Endometrial microvascular endothelial cells (primary cell): ENCODE data around the gene FXN. TPM values are rescaled to one million over a fixed set of nuclear protein-coding genes. Genes with fewer than 3 reads are reported as not detected.

Source experiments
- in situ Hi-C: cut with HindIII; loops from 2 replicates; pipeline ENCODE4 v1.10.0; 2017; ENCODE audit warnings: low sequenced_read_pairs, low pct_unique_long_range_greater_than_20kb; ENCODE audit errors: inconsistent ontology term
- total RNA-seq: library from RNA; depleted of rRNA; stranded (reverse); fragments of >200 nt; gene quantifications from one replicate; pipeline ENCODE4 v1.2.3, GENCODE V29; 2015; ENCODE audit errors: inconsistent ontology term

The FXN gene
- total RNA-seq, 1 donor from 2014 or later: 20.3 TPM

DNA sequence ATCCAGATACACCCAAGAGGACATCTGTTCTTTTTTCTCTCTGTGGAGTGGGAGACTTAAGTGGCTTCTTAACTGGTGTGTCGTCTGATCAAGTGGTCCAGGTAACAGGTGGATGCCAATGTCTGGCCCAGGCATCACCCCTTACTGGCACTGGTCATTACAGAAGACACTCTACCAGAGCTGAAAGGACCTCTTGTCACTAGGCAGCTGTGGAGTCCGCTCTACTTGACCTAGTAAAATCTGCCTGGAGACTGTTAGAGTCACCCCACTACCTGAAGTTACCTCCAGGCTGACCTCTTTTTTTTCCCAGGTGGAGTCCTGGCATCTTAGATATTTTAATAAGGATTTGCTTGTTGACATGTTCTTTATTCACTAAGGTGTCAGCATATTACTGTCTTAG lies 22.5 kb downstream of the FXN start:
- in situ Hi-C loops: no loop called here

DNA sequence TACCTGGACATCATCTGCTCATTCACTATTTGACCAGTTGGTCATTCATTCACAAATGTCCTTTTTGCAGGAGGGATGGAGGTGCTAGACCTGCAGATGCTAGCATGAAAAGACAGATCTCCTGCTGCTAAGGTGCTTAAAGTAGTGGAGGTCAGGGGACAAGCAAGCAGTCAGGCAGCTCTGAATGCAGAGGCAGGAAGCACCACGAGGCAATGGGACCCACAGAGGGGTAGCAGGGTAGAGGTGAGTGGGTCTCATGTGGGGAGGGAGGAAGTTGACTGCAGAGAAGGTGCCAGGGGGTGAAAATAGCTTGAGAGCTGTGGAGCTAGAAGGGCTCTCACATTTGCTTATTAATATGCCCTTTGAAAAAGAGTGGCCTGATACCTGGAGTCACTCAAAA lies 25.2 kb downstream of the FXN start:
- in situ Hi-C loops: no loop called here

DNA sequence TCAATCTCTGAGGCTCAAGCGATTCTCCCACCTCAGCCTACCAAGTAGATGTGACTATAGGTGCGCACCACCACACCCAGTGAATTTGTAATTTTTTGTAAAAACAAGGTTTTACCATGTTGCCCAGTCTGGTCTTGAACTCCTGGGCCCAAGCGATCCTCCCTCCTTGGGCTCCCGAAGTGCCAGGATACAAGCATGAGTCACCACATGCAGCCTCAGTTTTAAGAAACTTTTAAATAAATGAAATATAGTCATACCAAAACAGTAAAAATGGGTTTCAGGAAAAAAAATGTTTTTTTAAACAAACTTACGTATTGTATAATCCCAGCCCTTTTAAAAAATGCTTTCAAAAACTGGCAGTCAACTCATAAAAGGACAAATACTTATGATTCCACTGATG lies 26.6 kb downstream of the FXN start:
- in situ Hi-C loops: no loop called here

DNA sequence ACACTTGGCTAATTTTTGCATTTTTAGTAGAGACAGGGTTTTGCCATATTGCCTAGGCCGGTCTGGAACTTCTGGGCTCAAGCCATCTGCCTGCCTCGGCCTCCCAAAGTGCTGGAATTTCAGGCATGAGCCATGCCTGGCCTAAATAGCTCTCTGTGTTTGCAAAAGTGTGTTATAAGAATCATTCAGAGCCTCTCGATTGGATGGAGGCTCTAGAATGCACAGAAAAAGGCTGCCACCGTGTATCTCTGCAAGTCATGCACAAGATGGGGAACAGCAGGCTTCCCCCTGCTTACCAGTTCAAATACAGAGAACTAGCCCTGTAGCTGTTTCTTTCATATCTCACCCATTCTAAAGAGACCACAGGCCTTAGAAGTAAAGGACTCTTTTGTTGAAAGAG lies 28.3 kb downstream of the FXN start:
- in situ Hi-C loops: no loop called here

DNA sequence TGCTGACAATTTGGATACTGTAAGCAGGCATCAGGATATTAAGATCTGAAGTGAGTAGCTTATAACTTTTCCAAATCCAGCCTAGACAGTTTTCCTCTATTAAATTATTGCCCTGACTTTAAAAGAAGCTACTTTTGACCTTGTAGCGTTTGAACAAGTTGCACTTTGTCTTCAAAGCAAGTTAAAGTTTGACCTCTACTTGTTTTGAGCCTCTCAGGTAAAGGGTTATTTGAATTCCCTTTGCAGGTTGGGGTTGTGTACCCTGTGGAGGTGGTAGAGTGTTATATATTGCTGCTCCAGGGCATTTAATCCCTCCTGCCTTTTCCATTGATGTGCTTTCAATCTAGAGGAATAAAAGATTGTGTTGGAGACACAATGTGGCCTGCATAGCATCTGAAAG lies 30.1 kb downstream of the FXN start:
- in situ Hi-C loops: no loop called here

DNA sequence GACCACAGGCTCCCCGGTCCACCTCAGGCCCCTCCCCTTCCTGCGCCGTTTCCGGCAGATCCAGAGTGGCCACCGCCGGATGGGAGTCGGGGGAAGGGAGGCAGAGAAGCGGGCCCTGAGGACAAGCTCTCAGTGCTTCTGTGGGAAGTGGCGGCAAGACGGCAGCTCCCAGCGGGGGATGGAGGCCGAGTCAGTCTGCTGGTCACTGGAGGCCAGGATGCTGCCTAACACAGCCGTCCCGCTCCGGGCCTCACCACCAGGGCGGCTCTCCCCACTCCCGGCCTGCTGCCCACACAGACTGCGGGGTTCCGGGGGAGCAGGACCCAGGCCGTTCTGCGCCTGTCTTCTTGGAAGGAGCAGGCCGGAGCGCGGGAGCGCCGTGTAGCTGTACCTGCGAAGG lies 31.4 kb downstream of the FXN start:
- in situ Hi-C loops: no loop called here

DNA sequence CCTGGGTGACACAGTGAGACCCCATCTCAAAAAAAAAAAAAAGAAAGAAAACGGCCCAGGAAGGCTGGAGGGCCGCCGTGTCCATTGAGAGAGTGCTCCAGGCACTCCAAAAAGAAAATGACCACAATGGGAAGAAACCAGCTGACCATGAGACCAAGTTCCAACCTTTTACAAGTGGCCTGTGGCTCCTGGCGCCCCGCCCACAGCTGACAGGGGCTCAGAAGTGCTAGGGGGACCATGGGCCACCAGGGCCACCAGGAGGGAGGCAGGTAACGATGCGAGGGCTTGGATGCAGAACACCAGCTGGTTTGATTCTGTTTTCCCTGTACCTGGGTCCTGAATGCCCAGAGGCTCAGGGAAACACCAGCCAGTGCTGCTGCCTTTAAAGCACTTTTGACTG lies 34.6 kb downstream of the FXN start:
- in situ Hi-C loops: no loop called here

DNA sequence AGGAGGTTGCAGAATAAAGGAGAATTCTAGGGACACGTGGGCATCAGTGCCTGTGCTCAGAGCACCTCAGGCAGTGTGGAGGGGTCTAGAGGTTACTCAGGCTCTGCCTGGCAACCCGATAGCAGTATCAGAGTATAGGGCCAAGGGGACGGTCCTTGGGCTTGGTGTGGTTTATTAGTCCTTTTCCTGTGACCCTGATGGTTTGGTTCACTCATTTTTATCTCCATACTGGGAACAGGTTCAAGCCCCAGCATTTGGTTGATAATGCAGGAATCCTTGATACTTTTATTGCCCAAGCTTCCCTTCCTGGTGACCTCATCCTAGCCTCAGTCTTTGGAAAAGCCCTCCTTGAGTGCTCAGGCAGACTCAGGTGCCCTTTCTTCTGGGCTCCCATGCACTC lies 35.5 kb downstream of the FXN start:
- in situ Hi-C loops: no loop called here

DNA sequence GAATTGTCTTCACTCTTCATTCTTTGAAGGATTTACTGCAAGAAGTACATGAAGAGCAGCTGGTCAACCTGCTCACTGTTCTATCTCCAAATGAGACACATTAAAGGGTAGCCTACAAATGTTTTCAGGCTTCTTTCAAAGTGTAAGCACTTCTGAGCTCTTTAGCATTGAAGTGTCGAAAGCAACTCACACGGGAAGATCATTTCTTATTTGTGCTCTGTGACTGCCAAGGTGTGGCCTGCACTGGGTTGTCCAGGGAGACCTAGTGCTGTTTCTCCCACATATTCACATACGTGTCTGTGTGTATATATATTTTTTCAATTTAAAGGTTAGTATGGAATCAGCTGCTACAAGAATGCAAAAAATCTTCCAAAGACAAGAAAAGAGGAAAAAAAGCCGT lies 37.6 kb downstream of the FXN start:
- in situ Hi-C loops: no loop called here

DNA sequence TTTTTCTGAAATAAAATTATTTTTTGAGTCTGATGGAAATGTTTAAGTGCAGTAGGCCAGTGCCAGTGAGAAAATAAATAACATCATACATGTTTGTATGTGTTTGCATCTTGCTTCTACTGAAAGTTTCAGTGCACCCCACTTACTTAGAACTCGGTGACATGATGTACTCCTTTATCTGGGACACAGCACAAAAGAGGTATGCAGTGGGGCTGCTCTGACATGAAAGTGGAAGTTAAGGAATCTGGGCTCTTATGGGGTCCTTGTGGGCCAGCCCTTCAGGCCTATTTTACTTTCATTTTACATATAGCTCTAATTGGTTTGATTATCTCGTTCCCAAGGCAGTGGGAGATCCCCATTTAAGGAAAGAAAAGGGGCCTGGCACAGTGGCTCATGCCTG lies 39.2 kb downstream of the FXN start:
- in situ Hi-C loops: loop anchor here (5.0 kb wide), 1 partner anchor 82 kb away; no protein-coding TSS in a partner anchor

DNA sequence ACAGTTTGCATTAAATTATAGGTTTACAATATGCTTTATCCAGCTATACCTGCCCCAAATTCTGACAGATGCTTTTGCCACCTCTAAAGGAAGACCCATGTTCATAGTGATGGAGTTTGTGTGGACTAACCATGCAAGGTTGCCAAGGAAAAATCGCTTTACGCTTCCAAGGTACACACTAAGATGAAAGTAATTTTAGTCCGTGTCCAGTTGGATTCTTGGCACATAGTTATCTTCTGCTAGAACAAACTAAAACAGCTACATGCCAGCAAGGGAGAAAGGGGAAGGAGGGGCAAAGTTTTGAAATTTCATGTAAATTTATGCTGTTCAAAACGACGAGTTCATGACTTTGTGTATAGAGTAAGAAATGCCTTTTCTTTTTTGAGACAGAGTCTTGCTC lies 41.0 kb downstream of the FXN start:
- in situ Hi-C loops: loop anchor here (5.0 kb wide), 1 partner anchor 81 kb away; no protein-coding TSS in a partner anchor

DNA sequence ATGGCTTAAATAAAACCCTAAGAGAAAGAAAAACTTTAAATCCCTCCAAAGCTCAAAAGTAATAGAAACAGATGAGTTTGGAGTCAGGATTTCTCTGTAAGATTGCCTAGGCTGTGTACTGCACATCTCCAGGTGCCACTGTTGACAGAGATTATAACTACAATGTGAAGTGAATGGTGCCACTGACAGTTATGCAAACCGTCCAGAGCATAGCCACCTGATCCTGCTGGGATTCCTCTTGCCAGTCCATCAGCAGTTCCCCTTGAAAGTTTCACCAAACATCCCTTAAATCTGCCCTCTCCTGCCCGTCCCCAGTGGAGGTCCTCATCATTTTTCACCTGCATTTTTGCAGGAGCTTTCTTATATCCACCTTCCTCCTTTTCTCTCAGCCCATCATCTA lies 42.5 kb downstream of the FXN start:
- in situ Hi-C loops: loop anchor here (5.0 kb wide), 1 partner anchor 79 kb away; no protein-coding TSS in a partner anchor

DNA sequence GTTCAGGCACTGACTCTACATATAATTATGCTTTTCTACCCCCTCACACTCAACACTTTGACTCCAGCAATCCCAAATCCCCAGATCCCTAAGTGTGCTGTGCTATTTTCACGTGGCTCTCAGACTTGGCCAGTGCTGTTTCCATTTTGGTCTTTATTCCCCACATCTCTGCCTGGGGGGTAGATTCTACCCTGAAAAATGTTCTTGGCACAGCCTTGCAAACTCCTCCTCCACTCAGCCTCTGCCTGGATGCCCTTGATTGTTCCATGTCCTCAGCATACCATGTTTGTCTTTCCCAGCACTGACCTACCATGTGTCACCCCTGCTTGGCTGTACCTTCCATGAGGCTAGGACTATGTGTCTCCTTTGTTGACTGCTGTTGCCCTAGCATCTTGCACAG lies 43.0 kb downstream of the FXN start:
- in situ Hi-C loops: loop anchor here (5.0 kb wide), 1 partner anchor 79 kb away; no protein-coding TSS in a partner anchor

DNA sequence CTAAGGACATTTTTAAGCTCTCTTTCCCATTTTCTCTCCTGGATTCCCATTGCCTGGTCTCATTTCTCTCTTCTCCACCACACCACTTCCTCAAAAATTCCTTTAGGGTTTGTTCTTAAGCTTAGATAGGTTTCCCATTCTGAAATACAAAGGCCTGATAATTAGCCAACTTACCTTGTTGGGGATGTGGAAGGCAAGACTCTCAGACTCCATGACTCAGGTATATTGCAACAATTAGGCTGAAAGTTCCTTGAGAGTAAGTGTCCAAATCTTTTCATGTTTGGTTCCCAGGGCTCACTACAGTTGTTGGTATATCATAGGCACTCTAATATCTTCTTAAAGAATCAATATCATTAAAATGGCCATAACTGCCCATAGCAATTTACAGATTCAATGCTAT lies 43.6 kb downstream of the FXN start:
- in situ Hi-C loops: loop anchor here (5.0 kb wide), 1 partner anchor 78 kb away; no protein-coding TSS in a partner anchor

DNA sequence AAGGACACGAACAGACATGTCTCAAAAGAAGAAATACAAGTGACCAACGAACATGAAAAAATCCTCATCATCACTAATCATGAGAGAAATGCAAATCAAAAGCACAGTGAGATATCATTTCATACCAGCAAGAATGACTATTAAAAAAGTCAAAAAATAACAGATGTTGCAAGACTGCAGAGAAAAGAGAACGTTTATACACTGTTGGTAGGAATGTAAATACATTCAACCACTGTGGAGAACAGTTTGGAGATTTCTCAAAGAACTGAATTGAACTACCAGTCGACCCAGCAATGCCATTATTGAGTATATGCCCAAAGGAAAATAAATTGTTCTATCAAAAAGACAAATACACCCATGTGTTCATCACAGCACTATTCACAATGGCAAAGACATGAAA lies 45.7 kb downstream of the FXN start:
- in situ Hi-C loops: no loop called here

DNA sequence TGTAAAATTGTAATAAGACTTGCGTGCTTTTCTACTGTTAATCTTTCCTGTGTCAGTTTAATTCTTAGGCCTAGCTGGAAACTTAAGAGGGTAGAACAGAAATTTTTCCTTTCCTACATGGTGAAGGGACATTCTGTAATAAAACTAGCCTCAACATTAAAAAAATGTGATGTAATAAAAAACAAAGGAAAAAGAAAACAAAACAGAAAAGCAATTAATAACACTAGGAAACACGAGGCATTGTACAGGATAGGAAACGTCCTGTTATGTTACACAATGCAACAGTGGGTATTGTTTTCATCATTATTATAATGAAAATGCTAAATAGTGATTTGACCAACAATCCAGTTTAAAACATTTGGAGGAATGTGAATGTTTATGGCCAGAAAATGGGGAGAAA lies 47.8 kb downstream of the FXN start:
- in situ Hi-C loops: no loop called here

DNA sequence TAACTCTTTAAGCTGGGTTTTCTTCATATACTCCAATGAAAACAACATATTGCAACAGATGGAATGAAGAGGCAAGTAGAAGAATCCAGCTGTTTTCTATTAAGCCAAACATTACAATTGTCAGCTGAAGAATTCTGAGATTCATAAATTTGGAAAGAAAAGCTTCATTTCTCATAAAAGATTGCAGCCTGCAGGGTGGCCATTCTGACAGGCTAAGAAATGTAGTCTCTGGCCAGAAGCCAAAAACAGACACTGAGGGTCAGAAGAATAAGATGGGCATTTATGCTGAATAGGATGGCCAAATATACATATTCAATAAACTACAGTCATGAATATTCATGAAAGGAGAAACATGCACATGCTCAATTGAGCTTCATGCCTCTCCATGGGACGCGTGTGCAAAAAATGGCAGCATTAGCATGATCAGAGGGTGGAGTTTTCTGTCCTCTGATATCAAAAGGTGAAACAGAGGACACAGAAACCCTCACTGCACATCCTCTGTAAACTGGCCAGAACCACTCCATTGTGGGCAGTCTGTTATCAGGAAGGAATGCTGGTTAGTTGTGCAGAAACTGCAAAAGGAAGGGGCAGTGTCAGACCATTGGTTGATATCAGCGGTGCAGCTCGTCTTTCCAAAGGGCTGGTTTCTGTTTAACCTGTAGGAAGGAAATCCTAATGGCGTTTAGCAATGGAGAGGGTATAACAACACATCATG lies 50.2 kb downstream of the FXN start:
- in situ Hi-C loops: no loop called here

DNA sequence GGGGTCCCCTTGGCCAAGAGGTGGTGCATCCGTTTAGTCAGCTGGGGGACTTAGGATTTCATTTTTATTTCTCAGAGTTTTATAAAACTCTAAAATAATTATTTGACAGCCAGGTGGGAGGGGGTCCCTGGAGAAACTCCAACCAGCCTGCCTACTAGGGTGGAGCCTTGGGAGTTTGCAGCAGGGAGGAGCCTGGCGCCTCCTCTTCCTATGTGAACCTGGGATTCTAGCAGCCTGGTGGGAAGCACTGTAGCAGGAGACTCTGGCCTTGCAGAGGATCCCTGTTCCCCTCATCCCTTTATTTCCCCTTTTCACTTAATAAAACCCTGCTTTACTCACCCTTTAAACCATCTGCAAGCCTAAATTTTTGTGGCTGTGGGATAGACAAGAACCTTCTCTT lies 50.8 kb downstream of the FXN start:
- in situ Hi-C loops: no loop called here

DNA sequence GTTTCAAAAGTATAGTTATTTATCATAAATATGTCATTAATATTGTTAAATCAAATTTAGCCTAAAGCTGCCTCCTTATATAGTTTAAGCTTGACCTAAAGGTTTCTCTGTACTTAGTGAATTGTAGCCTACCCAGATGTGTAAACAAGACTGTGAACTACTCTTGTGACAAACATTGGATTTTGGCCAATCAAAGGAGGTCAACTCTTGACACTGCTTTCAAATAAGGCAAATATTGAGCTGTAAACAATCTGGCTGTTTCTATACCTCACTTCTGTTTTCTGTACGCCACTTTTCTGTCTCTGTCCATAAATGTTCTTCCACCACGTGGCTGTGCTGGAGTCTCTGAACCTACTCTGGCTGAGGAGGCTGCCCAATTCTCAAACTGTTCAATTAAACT lies 51.2 kb downstream of the FXN start:
- in situ Hi-C loops: no loop called here

DNA sequence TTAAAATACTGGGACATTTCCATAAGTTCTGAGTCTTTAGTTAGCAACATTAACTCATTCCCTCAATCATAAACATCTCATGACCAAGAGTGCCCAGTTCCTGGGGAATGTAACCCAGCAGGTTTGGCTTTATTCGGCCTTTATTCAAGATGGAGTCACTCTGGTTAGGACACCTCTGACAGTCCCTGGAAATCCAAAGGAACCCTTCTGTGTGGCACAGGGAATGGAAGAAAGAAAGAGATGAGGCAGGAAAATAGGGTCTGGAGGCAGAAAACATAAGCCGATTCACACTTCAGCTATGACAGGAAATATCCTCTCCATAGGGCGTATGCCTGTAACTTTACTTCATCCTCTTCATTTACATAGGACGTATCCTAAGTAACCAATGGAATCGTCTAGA lies 53.5 kb downstream of the FXN start:
- in situ Hi-C loops: no loop called here

DNA sequence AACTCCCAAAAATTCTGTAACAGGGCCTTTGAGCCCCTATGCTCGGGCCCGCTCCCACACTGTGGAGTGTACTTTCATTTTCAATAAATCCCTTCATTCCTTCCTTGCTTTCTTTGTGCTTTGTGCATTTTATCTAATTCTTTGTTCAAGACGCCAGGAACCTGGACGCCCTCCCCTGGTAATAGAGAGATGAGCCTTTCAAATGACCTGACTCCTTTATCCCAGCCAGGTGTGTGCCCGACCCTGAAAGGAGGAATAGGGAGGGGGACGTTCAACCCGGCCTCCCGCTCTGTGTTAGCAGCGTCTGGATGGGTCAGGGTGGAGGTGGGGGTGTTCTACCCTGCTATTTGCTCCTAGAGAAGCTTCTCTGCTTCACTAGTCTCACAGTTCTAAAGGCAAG lies 53.9 kb downstream of the FXN start:
- in situ Hi-C loops: no loop called here
